ENCODE results near the gene CSH1.
A peak's percentile ranks its signal among the peaks of the same experiment; 100 is the strongest.
"Not testable (repeated sequence)": the region's sequence is repeated elsewhere in the genome, so short reads cannot be mapped to it uniquely, and the experiment has no call there.

Gene CSH1

DNA sequence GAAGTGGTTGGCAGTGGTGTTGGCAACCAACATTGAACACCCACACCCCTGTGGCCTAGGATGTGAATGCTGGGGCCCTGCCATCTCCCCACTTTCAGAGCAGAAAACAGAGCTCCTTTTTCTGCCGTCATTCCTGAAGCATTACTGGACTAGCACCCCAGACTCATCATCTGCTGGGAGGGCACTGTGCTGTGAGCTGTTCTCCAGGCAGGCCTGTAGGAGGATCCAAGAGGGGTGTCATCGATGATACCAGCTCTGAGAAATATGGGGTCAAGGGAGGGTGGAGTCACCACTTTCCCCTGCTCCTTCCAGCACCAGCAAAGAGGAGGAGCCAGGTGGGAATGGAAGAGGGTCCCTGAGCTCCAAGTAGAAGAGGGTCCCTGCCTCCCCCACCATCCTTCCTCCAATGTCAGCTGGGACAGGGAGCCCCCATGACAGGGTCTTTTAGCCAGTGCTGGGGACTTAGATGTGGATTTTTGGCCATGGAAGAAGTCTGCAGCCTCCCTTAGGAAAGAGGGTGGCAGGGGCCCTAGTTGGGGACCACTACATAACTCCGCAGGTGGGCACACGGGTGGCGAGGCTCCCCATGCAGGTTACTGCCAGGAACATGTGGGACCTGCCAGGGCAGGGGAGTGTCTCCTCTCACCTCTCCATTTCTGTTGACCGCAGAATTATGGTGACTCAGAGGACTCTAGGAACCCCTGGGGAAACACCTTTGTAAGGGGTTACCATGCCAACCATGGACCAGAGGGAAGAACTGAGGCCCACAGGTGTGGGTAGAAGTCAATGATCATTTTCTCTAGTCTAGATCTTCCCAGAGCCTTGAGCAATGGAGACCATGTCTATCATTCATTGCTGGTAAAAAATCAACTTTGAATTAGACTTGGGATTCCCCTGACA is 2.8 kb upstream of the CSH1 start:
- not testable (repeated sequence) for DNase-seq

DNA sequence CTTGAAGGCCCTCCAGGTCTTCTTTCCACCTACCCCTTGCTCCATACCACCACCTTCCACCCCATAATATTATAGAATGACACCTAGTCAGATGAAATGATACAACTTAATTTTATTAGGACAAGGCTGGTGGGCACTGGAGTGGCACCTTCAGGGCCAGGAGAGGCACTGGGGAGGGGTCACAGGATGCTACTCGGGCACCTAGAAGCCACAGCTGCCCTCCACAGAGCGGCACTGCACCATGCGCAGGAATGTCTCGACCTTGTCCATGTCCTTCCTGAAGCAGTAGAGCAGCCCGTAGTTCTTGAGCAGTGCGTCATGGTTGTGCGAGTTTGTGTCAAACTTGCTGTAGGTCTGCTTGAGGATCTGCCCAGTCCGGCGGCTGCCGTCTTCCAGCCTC is 1.6 kb downstream of the CSH1 start:
- DNase-seq, result peak; percentile 38

DNA sequence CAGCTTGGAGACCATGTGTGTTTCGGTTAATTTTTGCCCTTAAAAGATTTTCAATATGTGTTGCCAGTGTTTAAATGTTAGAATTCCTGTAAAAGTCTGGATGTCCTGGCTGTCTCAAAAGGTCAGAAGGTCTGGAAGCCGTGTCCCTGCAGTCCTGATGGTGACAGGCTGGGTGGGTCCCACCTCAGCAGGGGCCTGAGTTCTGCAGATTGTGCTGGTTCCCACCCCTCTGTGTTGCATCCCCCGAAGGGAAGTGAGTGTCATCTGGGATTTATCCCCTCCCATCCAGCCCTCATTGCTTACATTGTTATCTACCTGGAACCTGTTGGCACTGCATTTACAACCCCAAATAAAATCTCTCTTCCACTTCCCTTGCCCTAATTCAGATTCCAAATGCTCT is 2.4 kb downstream of the CSH1 start:
- DNase-seq, result peak; percentile 38

DNA sequence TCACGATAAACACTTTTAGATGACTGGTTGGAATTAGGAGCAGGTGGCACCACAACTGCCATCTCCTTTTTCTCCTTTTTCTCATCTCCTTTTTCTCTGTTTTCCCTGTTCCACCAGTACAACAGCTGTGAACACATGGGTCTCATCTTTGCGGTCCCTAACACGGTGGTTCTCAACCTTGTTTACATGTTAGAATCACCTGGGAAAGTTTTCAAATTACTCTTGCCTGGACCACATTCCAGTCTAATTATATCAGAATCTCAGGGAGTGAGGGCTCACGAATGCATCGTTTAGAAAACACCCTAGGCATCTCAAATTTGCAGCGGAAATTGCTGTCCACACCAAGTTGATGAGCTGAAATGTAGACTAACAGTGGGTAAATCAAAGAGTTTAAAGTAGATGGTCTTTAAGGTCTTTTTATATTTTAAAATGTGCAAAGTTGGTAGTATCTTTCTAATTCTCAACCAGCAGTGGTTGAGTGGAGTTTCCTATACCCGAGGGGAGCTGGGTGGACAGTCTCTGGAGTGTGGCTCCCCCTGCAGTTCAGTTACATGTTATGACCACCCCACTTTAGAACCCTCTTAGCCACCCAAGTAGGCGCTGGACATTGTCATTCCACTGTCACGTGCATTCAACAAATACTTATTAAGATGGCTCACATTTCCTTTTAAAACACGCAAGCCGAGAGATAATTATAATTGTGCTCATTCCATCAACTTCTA is 3.9 kb downstream of the CSH1 start:
- DNase-seq, result peak; percentile 5

DNA sequence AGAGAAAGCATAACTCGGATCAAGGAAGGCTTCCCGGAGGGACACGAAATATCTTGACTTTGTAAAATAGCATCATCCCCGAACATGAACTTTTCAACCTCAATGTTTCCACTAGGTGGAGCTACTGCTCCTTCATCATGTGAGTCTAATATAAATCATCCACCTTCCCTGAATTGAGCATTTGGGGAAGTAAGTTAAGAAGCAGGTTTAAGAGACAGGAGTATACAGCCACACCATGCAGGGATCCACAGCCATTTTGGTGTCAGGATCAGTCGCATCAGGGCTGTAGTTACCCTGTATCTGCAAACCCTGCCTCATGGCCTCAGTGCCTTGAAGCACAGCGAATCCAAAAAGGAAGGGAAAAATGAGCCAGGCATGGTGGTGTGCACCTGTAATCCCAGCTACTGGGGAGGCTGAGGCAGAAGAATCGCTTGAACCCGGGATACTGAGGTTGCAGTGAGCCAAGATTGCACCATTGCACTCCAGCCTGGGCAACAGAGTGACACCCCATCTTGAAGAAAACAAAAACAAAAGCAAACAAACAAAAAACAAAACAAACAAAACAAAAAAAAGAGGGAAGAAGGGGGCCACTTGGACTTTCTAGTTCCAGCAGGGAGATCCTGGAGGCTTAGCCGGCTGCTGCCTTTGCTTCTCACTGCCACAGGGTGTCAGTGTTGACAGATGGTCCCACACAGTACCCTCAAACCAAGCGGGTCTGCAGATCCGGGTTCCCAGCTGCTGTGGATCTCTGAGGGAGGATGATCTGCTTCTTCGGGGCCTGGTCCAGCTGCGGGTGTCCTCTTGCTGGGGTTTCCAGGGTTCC is 7.1 kb downstream of the CSH1 start:
- DNase-seq, result peak; percentile 54

- peak; percentile 9 for DNase-seq
Measured at GRCh38 chr17:63885119-63885518, 11.3 kb downstream of the CSH1 start.

- not testable (repeated sequence) for DNase-seq
Measured at GRCh38 chr17:63882626-63883126, 13.7 kb downstream of the CSH1 start.

DNA sequence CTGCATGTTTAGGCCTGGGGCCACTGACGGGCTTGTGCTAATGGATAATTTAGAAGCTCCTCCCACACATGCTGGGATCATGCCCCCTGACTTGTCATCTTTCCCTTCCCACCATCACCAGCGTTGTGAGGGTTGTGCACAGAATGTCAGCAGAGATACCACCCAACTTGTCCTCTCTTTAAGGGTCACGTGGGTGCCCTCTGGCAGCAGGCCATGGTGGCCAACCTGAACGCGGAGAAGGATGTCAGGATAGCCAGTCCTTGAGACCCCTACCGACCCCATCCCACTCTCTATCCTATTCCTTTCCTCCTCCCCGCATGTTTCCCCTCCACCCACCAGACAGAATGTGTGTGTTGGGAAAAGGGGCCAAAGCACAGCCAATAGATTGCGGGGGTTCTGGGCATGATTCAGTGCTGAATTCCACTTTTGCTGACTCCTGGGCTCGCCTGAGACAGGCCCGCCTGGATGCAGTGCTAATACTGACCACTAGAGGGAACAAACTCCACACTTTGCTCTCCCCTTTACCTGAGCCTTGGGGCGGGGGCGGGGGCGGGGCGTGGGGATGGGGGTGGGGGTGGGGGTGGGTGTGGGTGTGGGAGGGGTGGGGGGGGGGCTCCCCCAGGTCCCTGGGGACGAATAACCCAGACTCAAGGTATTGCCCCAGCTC is 14.3 kb downstream of the CSH1 start, which contains the start of gene GH2:
TSS of gene GH2 (minus strand) at position 10 of the 667 bp plus-strand sequence. CDS start 143 bp downstream, outside the sequence.
- peak; percentile 77 for DNase-seq

- DNase-seq, result not testable (repeated sequence)
Measured at GRCh38 chr17:63881337-63881736, 15.0 kb downstream of the CSH1 start.

GRCh38 chr17:63880706-63881105 is 15.7 kb downstream of the CSH1 start:
- DNase-seq, result no peak

DNA sequence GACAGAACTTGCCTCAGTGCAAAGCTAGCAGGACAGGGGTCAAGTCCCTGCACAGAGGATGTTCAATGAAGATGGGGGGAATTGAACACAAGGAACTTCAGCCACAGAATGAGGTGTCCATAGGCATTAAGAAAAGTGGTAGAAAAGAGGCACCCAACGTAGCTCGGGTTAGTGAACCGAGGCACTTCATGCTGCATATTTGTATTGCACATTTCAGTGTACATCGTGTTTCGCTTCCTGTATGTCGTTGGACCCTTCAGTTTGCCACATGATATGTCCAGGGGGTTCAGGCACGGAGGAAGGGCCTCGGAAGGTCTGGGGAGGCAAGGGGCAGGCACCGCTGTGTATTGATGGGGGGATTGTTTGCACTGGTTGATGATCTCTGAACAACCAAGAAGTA is 18.0 kb downstream of the CSH1 start:
- DNase-seq, result not testable (repeated sequence)

DNA sequence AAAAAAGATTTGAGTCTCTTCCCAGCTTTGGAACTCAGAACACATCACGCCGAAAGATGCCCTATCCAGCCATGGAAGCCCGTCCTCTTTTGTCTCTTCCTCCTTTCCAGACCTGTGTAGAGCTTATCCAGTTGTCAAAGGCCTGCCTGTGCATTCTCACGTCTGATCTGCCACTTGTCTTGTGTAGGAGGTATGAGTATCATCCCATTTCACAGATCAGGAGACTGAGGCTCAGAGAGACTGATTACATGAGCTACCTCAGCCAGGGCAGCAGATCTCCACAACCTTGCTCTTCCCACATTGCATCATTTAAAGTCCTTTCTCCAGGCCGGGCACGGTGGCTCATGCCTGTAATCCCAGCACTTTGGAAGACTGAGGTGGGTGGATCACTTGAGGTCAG is 21.7 kb downstream of the CSH1 start:
- not testable (repeated sequence) for DNase-seq

GRCh38 chr17:63874061-63874626 is 22.2 kb downstream of the CSH1 start:
- not testable (repeated sequence) for DNase-seq

DNA sequence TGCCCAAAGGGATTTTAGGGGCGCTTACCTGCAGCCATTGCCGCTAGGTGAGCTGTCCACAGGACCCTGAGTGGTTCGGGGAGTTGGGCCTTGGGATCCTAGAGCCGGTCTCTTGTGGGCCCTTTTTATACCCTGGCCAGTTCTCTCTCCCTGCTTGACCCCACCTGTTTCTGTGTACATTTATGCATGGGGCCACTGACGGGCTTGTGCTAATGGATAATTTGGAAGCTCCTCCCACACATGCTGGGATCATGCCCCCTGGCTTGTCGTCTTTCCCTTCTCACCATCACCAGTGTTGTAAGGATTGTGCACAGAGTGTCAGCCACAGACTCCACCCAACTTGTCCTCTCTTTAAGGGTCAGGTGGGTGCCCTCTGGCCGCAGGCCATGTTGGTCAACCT is 22.8 kb downstream of the CSH1 start, which contains the start of gene CSH2:
TSS of gene CSH2 (minus strand) at position 101 of the 400 bp plus-strand sequence. CDS start at position 38, 63 bp downstream.
- not testable (repeated sequence) for DNase-seq

DNA sequence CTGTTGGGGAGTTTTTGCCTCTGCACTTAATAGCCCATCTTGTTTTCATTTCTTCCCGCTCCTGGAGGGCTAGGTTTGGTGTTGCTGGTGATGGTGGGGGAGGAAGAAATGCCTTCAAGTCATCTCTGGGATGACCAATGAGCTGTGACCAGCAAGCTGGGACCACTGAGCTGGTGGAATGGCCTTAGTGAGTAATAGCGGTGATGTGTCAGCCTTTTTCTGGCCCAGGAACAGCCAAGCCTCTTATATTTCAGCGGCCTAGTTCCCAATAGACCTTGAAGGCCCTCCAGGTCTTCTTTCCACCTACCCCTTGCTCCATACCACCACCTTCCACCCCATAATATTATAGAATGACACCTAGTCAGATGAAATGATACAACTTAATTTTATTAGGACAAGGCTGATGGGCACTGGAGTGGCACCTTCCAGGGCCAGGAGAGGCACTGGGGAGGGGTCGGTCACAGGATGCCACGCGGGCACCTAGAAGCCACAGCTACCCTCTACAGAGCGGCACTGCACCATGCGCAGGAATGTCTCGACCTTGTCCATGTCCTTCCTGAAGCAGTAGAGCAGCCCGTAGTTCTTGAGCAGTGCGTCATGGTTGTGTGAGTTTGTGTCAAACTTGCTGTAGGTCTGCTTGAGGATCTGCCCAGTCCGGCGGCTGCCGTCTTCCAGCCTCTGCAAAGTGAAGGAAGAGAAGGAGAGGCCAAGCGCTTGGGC is 24.6 kb downstream of the CSH1 start:
- DNase-seq, result not testable (repeated sequence)

GRCh38 chr17:63870292-63870665 is 26.1 kb downstream of the CSH1 start:
- DNase-seq, result not testable (repeated sequence)

- DNase-seq, result not testable (repeated sequence)
Measured at GRCh38 chr17:63869491-63870291, 26.7 kb downstream of the CSH1 start.

GRCh38 chr17:63866625-63867024 is 29.7 kb downstream of the CSH1 start:
- not testable (repeated sequence) for DNase-seq

- no peak for DNase-seq
Measured at GRCh38 chr17:63859257-63859656, 37.1 kb downstream of the CSH1 start.

DNA sequence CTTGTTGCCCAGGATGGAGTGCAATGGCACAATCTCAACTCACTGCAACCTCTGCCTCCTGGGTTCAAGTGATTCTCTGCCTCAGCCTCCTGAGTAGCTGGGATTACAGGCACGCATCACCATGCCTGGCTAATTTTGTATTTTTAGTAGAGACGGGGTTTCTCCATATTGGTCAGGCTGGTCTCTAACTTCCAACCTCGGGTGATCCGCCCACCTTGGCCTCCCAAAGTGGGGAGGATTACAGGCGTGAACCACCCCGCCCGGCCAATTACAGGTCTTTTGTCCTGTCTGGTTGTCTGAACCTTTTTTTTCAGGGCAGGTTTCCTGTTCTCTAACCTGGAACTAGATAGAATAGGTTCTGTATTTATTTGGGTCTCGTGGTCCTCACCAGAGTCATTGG is 39.9 kb downstream of the CSH1 start:
- not testable (repeated sequence) for DNase-seq

All from activated CD8-positive, alpha-beta memory T cell treated with anti-CD3 and anti-CD28 coated beads for 24 hours (primary cell).